SK-N-MC (cell line): ENCODE measurements around the gene PCSK5.

Experiments used
- EZH2 ChIP-seq: fragments of 200-600 bp; sonication (generic); IDR thresholded peaks from one replicate; pipeline ENCODE4 v1.6.1; 2017; ENCODE audit warnings: antibody characterized with exemption
- FOXP2 ChIP-seq: optimal IDR thresholded peaks from 2 replicates; pipeline ENCODE3; 2011; ENCODE audit warnings: mild to moderate bottlenecking, moderate library complexity; ENCODE audit not compliant: insufficient read depth; ENCODE audit errors: extremely low read length, control extremely low read depth
- POLR2AphosphoS5 ChIP-seq: IDR thresholded peaks from 2 replicates; pipeline ENCODE4 v1.6.1; 2012; ENCODE audit warnings: mild to moderate bottlenecking, low read depth, low read length, borderline replicate concordance

DNA sequence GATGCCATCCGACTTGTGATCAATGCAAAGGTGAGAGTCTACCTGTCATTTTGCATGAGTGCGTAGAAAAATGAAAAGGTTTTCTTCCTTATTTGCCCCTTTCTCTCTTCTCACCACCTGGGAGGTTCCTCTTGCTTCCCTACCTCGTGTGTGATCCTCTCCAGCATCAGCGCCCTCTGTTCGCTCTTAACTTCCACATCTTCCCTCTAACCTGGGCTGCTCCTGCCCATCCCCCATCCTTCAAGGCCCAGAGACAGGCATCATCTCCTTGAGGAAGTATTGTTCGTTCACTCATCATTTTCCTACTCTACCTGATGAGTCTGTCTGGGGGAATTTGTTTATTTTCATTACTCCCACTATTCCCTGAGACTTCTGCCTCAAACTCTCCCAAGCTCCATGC lies 447.9 kb downstream of the PCSK5 start:
- TF ChIP-seq POLR2AphosphoS5 (no peak), EZH2 (no peak), FOXP2 (no peak)
